HG03432 (cell line): ENCODE data around the gene DNM3.
A peak's percentile ranks its signal among the peaks of the same experiment; 100 is the strongest.
"Not testable (repeated sequence)": the region's sequence is repeated elsewhere in the genome, so short reads cannot be mapped to it uniquely, and the experiment has no call there.

ENCODE experiments used
- ATAC-seq: cut with Tn5 transposase; IDR thresholded peaks from one replicate; pipeline ENCODE4 v1.9.1; 2021; ENCODE audit warnings: mild to moderate bottlenecking, moderate library complexity; ENCODE audit not compliant: unreplicated experiment

Gene DNM3

GRCh38 chr1:172431721-172432192, 590.5 kb downstream of the DNM3 start:
- no peak for ATAC-seq

DNA sequence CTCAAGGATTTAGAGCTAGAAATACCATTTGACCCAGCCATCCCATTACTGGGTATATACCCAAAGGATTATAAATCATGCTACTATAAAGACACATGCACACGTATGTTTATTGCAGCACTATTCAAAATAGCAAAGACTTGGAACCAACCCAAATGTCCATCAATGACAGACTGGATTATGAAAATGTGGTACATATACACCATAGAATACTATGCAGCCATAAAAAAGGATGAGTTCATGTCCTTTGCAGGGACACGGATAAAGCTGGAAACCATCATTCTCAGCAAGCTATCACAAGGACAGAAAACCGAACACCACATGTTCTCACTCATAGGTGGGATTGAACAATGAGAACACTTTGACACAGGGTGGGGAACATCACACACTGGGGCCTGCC, 595.9 kb downstream of the DNM3 start:
- ATAC-seq, result not testable (repeated sequence)

- no peak for ATAC-seq
Observed at GRCh38 chr1:172442404-172442803, 601.1 kb downstream of the DNM3 start.

GRCh38 chr1:172442843-172443565, 601.7 kb downstream of the DNM3 start:
- ATAC-seq, result no peak

GRCh38 chr1:172443666-172444453, 602.6 kb downstream of the DNM3 start, which contains the start of gene PIGC:
PIGC (minus strand) TSS chr1:172444069; CDS start chr1:172442622, 1,447 bp downstream.
- peak; percentile 100 for ATAC-seq

- ATAC-seq, result no peak
Observed at GRCh38 chr1:172446547-172446946, 605.2 kb downstream of the DNM3 start.

DNA sequence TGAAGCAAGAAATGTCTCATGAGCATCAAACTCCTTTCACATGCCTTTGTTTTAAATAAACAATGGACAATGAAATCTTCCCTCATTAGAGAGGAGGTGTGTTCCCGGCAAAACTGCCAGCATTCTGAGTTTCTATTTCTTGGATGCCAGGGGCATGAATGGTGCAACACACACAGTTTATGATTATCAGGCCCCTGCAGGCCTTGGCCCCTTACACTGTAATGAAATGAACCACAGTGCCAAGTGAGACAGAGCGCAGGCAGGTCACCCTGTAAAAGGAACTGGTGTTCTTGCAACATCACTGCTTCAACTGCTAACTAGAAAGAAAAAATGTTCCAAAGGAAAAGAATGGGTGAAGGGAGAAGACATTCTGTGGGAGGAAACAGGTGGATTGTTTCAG, 606.3 kb downstream of the DNM3 start:
- no peak for ATAC-seq

- no peak for ATAC-seq
Observed at GRCh38 chr1:172448995-172449584, 607.8 kb downstream of the DNM3 start.

DNA sequence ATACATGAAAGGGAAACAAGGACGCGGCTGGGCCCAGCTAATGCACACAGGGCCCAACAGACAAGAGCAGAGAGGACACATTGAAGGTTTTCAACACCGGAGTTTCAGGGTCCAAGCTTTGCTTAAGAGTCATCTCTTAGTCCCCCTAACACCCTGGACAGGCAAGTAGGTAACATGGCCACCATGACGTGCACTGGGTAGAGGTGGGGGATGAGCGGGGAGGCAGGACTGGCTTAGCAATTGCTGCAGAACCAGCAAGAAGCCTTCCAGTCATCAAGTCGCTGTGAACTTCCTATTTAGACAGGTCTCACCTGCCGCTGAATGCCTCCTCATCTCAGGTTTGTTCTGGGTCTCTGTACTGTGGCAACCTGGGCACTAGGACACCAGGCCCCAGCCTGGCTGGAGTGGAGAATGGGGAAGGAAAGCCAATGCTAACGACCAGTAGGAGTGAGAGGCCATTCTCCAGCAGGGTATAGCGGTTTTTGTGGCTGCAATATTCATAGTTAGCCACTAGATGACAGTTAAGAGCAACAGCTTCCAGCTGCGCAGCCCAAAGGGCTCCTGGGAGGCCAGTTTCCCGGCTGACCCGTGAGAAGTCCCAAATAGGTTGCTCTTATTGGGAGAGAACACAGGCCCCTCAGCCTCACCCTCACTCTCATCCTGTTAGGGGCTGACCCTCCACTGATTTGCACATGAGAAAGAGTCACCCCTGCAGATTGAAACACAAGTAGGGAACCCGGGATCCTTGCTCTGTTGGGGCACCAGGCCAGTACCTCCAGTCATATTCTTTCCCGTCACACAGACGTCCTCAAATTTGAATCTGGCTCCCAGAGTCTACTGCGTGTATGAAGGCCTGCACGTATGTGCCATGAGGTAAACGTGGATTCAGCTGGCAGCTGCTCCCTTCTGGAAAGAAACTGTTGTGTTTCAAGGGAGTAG, 608.6 kb downstream of the DNM3 start:
- peak; percentile 93 for ATAC-seq

GRCh38 chr1:172450524-172450885, 609.2 kb downstream of the DNM3 start:
- ATAC-seq, result no peak

DNA sequence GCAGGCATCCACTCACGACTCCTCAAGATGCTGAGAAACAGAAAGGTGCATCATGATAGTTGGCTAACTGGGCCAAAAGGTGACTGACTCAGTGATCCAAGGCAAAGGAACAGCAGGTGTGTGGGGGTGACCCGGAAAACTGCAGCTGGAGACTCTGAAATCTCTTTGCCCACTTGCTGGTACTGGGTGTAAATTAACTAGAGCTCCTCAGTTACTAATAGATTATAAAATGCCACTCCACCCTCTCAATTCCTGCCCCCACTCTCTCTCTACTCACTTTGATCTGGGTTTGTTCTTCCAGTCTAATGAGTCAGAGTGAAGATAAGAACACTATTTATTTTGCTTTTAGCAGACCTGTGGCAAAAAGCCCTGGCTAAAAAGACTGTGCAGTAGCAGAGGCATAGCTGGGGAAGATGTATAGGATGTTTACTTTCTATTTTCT, 609.7 kb downstream of the DNM3 start:
- no peak for ATAC-seq

DNA sequence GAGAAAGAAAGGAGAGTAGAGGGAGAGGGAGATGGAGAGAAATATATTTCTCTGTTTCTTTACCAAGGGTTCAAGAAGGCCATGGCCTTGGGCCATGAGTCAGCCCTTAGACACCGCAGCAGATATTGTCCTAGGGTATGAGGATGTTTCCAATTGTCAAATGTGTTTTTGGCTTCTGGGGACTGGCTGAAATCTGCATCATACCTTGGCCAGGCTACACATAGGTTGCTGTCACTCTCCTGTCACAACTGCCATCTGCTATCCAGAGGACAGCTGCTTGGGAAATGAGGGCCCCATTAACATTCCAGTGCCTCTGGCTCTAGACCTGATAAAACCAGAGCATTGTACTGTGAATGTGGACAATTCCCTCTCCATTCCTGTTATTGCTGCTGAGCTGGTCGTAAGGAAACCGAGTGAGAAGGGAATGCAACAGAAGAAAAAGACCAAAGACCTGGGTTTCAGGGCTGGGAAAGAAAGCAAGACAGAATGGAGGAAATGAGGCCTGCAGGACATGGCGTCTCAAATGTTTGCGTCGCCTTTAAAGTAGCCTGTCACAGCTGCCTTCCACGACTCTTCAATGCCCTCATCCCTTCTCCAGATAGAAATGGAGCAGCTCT, 611.3 kb downstream of the DNM3 start:
- no peak for ATAC-seq

DNA sequence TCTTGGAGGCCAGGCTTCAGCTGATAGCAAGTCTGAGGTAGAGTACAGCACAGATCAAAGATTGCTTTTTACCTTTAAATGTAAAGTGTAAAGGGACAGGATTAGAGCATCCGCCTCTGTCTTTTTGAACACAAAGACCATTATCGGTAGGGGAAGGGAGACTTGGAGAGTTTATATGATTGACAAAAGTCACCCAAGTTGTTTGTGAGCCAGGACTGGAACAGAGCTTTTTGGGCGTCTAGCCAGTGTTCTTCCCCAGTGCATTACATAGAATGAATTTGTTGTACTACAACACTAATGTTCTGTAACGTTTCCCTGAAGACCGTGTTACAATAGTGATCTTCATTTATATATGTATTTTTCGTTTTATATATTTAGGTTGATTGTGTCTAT, 611.9 kb downstream of the DNM3 start:
- no peak for ATAC-seq

DNA sequence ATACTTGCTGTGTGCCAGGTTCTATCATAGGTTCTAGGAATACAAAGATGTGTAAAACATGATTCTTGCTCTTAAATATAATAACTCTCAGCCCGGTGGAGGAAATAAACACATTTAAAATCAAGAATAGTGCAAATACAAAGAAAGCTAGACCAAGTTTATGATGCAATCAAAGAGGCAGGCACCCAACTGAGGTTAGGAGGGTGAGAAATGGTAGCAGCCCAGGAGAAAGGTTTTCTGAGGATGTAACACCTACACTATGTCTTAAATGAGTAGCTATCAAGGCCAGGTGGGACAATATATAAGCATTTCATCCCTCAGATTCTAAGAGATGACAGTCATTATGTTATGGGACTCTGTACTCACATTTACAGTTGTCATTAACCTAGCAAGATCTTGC, 612.3 kb downstream of the DNM3 start:
- ATAC-seq, result no peak

DNA sequence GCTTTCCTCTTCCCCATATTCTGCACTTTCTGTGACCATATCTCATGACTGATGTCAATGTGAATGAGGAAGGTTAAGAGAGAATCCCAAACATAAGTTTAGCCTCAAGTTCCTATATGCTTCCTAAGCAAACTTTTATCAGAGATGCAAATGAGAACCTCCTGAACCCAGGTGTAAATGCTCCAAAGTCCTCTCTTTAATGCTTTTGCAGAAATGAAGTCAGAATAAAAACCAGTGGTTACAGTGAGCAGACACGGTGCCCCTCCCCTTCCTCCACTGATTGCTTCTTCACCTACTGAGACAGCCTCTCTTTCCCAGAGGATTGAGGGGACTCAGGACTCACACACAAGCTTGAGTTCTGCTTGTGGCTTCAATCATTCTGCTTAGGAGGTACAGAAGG, 614.2 kb downstream of the DNM3 start:
- ATAC-seq, result no peak

GRCh38 chr1:172456344-172456769, 615.1 kb downstream of the DNM3 start:
- ATAC-seq, result no peak

DNA sequence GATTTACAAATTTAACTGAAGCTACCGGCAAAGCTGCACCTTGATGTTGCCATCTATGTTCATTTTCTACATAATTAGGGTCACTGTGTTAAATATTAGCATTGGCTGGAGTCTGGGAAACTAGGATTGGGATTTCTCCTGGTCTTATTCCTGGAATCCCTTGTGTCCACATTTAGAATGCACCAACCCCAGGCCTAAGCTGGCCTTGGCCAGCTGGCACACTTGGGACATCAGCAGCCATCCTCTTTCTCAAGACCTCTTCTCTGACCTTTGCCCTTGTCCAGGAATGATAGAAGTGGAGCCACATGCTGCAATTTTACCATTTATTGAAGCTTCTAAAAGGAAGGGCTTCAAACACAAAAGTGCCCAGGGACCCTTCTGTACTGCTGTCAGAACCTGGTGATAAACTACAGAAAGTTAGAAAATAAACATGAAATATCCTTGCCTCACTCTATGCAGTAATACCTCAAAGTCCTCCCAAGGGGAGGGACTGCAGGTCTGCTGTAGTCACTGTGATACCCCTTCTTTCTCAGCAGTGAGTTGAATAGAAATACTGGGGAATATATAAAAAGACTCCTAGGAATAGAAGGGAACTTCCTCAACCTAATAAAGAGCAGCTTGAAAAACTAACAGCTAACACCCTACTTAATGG, 616.3 kb downstream of the DNM3 start:
- no peak for ATAC-seq

GRCh38 chr1:172460177-172460576, 618.9 kb downstream of the DNM3 start:
- no peak for ATAC-seq

DNA sequence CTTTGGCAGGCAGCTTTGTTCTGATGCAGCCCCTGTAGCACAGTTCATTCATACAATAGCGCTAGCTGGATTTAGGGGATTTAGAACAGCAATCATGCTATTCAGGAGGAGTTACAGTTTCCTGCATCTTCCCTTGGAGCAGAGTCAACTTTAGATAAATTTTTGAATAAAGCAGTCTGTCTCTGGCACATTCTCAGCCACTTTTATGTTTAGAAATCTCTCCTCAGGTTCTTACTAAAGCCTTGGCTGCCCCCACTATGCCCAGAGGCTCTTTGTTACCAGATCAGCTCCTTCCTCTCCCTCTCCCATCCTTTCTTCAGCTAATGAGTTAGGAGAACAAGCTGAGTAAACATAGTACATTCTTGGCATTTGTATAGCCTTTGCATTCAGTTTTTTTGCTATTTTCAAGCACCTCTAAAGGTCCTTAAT, 619.6 kb downstream of the DNM3 start:
- no peak for ATAC-seq
